GM18505 (cell line): ENCODE measurements around the gene ARID5B.

Experiments
- ATAC-seq: cut with Tn5 transposase; IDR thresholded peaks from one replicate; pipeline ENCODE4 v1.9.1; 2021; ENCODE audit not compliant: unreplicated experiment
- POLR2A ChIP-seq: IDR thresholded peaks from 4 replicates; pipeline ENCODE4 v1.6.1; 2011; ENCODE audit warnings: borderline replicate concordance; ENCODE audit not compliant: insufficient read depth, insufficient read length; ENCODE audit errors: extremely low read depth

Gene ARID5B

GRCh38 chr10:62049624-62050345 lies 148.3 kb downstream of the ARID5B start:
- TF ChIP-seq POLR2A, result no peak

DNA sequence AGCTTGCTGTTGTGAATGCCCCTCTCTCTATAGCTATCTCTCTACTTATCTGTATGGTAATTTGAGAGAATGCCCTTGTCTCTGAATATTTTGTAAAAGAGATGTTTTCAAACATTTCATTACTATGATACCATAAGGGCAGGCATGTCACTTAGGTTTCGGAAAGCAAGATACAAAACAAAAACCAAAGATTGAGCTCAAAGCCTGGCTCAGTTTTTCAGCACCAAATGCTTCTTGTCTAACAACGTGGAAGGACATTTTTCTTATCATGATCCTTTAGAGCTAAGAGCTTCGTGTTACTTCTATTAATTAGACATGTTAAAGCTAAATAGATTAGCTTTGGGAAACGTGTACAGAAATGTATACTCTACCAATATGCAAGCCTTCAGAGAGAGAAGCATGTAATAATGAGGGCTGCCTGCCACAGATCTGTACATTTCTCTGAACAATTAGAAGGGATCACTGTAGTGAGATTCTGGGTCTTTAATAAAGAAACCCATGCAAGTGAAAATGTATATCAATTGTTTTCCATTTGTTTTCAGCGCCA lies 148.9 kb downstream of the ARID5B start:
- no peak for TF ChIP-seq POLR2A
- no peak for ATAC-seq

More at GRCh38 chr10:62049624-62050345, 148.3 kb downstream of the ARID5B start:
- no peak for ATAC-seq

- ATAC-seq, result peak; percentile 39
- TF ChIP-seq POLR2A, result peak; percentile 70
These were observed 149.5 kb downstream of the ARID5B start for GRCh38 chr10:62050893-62051433.

GRCh38 chr10:62052276-62052675 lies 150.8 kb downstream of the ARID5B start:
- ATAC-seq, result no peak
- no peak for TF ChIP-seq POLR2A

DNA sequence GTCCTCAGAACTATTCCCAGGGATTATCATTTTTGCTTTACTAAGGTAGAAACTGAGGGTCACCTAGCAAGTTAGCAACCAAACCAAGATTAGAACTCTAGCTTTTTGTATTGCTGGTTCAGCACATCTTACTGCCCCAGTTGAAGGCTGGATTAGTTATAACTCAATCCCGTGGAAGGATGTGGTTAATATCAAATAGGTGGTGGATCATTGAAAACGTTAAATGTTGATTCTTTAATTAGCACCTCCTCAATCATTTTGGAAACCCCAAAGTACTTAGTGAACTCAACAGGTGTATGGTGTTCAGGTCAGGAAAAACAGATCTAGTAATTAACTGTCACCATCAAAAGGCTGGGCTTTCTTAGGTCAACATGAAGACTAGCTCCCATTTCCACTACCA lies 152.4 kb downstream of the ARID5B start:
- no peak for ATAC-seq
- TF ChIP-seq POLR2A, result peak; percentile 6

GRCh38 chr10:62054408-62054807 lies 152.9 kb downstream of the ARID5B start:
- ATAC-seq, result peak; percentile 42
- peak; percentile 29 for TF ChIP-seq POLR2A

- TF ChIP-seq POLR2A, result no peak
- ATAC-seq, result peak; percentile 26
These were observed 153.3 kb downstream of the ARID5B start for GRCh38 chr10:62054830-62055229.

DNA sequence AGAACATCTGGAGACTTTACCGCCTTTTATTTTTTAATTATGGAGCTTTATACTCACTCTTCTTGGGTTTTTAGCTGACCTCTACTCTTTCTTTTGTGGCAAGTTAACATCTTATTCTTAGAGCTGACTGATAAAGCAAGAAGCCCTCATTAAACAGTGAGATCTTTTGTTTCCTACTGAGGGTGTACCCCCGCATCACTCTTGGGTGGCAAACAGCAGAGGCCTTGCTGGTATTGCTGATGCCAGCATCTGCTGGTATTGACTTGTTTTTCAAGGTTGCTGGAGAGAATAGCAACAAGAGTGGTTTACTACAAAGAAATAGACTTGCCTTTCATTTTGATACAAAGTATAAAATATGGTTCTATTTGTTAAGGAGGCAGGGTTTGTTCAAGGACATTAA lies 154.7 kb downstream of the ARID5B start:
- ATAC-seq, result no peak
- TF ChIP-seq POLR2A, result no peak

GRCh38 chr10:62056698-62057097 lies 155.2 kb downstream of the ARID5B start:
- no peak for TF ChIP-seq POLR2A
- ATAC-seq, result no peak

- no peak for TF ChIP-seq POLR2A
- ATAC-seq, result no peak
These were observed 155.9 kb downstream of the ARID5B start for GRCh38 chr10:62057359-62057758.

- no peak for TF ChIP-seq POLR2A
- ATAC-seq, result no peak
These were observed 156.4 kb downstream of the ARID5B start for GRCh38 chr10:62057850-62058249.

- no peak for ATAC-seq
- no peak for TF ChIP-seq POLR2A
These were observed 157.0 kb downstream of the ARID5B start for GRCh38 chr10:62058476-62058875.

DNA sequence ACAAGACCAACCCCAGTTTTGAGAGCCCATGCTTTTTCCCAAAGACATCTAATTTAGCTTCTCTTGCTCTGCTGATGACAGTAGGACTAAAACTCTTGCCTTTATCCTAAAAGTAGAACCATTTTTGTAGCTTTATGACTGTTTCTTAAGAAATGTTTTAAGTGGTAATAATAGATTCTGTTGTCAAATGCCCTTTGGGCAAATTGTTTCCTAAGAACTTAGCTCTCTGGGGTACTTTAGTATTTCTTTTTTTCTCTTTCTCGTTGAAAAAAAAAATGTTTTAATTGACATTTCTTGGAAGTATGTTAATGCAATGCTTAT lies 157.4 kb downstream of the ARID5B start:
- ATAC-seq, result no peak
- TF ChIP-seq POLR2A, result no peak

GRCh38 chr10:62059217-62059920 lies 157.9 kb downstream of the ARID5B start:
- no peak for TF ChIP-seq POLR2A
- no peak for ATAC-seq

DNA sequence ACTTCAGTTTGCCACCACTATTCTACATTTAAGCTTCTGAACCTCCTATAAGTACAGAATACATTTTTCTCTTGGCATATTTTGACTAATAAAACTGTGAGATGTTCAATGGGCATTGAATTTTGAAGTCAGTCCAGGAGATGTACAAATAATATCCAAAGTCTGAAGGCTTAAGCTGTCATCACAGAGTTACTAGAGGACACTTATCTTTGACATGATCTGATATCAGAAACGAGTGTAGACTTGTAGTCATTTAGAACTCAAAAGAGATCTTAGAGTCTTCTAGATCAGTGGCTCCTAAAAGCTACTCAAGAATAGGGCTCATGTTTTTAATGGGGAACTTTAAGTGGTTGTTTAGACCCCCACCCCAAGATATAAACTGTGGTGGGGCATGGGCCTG lies 160.5 kb downstream of the ARID5B start:
- TF ChIP-seq POLR2A, result no peak
- no peak for ATAC-seq
